CD4-positive, alpha-beta T cell treated with Interleukin-6 at 100 ng/mL for 8 hours (primary cell): Measurements from ENCODE around the gene SUPT5H.
"Not testable (repeated sequence)": the region's sequence is repeated elsewhere in the genome, so short reads cannot be mapped to it uniquely, and the experiment has no call there.

Source experiments
- DNase-seq: peaks from one replicate; pipeline ENCODE4 v3.0.0-alpha.2; 2020; ENCODE audit warnings: mixed read lengths, low spot score

SUPT5H gene

DNA sequence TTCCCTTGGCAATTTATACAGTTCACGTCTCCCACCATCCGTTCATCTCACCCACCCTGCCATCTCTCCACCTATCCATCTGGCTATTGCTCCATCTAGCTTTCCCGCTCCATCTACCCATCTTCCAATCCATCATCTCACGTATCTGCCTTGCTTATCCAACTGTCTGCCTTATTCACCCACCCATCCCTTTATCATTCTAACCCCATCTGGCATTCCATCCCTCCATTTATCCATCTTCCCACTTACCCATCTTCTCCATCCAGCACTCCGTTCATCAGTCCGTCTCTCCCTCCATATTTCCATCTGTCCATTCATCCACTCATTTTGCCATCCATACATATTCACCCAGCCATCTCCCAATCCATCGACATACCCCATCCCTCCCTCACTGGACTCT is 19.6 kb upstream of the SUPT5H start:
- no peak for DNase-seq

GRCh38 chr19:39426170-39426569 is 19.2 kb upstream of the SUPT5H start:
- DNase-seq: no peak

DNA sequence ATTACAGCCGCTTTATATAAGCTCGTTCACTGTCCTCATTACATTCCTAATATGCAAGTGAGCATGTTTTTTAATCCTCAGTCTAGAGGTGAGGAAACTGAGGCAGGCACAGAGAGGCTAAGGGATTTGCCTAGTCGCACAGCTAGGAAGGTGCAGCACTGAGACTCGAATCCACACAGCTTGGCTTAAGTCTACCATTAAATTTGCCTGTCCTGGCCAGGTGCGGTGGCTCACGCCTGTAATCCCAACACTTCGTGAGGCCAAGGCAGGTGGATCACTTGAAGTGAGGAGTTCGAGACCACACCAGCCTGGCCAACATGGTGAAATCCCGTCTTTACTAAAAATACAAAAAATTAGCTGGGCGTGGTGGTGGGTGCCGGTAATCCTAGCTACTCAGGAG is 17.7 kb upstream of the SUPT5H start:
- no peak for DNase-seq

- no peak for DNase-seq
Measured at GRCh38 chr19:39428283-39429112, 16.9 kb upstream of the SUPT5H start.

GRCh38 chr19:39430675-39431593 is 14.4 kb upstream of the SUPT5H start:
- DNase-seq: peak; percentile 53

- no peak for DNase-seq
Measured at GRCh38 chr19:39432677-39433025, 12.7 kb upstream of the SUPT5H start.

DNA sequence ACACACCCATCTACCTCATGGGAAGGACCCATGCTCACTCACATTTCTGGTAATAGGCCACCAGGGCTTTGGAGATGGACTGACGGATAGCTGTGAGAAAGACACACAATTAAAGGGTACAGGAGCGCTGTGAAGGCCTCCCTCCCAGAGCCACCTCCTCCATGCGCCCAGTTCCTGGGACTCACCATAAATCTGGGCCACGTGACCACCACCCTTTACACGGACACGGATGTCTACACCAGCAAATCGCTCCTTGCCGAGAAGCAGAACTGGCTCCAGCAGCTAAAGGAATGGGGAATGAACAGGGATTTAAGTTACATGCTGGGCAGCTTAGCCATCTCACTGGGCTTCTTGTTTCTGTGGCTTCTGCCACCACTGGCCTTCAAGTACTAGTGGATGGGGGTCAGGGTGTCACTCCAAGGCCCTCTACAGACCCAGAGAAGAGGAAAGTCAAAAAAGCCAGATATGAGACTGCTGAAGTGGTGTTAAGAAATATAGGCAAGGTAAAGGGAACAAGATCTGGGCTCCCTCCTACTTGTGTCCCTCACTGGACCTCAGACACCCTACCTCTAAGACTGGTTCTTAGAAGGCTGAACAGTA is 11.8 kb upstream of the SUPT5H start:
- no peak for DNase-seq

- DNase-seq: no peak
Measured at GRCh38 chr19:39434123-39435076, 11.0 kb upstream of the SUPT5H start.

- DNase-seq: peak; percentile 99
Measured at GRCh38 chr19:39435499-39436349, 9.7 kb upstream of the SUPT5H start, which contains the start of gene RPS16. TSS of gene RPS16 (minus strand) at chr19:39435949. CDS start at chr19:39435895, 54 bp downstream.

DNA sequence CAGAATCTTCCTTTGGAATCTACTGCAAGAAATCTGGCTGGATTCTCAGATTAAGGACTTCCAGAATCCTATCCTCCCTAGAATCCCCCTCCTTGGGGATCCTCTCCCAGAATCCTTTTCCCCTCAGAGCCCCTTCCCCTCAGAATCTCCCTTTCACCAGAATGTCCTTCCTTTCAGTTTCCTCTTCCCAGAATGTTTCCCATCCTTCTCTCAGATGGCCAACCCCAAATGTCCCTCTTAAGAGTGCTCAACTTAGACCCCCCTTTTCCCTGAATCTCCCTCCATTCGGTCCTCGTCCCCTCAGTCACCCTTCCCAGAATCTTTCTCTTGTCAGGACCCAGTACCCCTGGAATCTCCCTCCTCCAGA is 9.0 kb upstream of the SUPT5H start:
- DNase-seq: no peak

GRCh38 chr19:39438270-39438934 is 7.0 kb upstream of the SUPT5H start:
- no peak for DNase-seq

DNA sequence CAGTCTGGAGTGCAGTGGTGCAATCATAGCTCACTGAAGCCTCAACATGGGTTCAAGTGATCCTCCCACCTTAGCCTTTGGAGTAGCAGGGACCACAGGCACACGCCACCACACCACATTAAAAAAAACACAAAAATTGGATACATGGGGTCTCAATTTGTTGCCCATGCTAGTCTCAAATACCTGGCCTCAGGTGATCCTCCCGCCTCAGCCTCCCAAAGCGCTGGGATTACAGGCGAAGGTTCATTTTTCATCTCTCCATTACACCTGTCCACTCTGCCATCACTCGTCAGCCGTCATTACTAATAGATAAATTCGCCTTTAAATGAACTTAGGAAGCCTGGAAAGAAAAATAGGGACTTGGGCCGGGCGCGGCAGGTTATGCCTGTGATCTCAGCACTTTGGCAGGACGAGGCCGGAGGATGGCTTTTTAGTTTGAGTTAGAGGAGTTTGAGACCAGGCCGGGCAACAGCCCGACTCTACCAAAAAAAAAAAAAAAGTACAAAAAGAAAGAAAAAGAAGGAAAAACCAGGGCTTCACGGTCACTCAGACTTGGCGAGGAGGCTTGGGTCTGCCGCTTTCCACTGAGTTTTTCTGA is 685 bp upstream of the SUPT5H start:
- no peak for DNase-seq

- DNase-seq: no peak
Measured at GRCh38 chr19:39446365-39447084, 1.1 kb downstream of the SUPT5H start.

- no peak for DNase-seq
Measured at GRCh38 chr19:39448271-39448670, 2.9 kb downstream of the SUPT5H start.

- DNase-seq: no peak
Measured at GRCh38 chr19:39449116-39449797, 3.9 kb downstream of the SUPT5H start.

- DNase-seq: not testable (repeated sequence)
Measured at GRCh38 chr19:39451257-39451656, 5.9 kb downstream of the SUPT5H start.

- DNase-seq: no peak
Measured at GRCh38 chr19:39463403-39463802, 18.0 kb downstream of the SUPT5H start.
